Hindlimb muscle (tissue), 1 donor: ENCODE results near the gene ENGASE. TPM values are rescaled to one million over a fixed set of nuclear protein-coding genes. Genes with fewer than 3 reads are reported as not detected.

ENCODE experiments used
- polyA plus RNA-seq: library from polyadenylated mRNA; unstranded; fragments of 120-200 nt; gene quantifications from one replicate; pipeline ENCODE4 v1.2.1, GENCODE V29; 2013; ENCODE audit not compliant: insufficient read length

Gene ENGASE
- polyA plus RNA-seq, 1 donor, result 21.9 TPM

Other genes with a start within 250 kb of the ENGASE start
- gene USP36, start 234.0 kb upstream of the ENGASE start, polyA plus RNA-seq, result 30.5 TPM
- gene CEP295NL, start 171.6 kb upstream of the ENGASE start, polyA plus RNA-seq, result 0.79 TPM
- gene TIMP2, start 149.4 kb upstream of the ENGASE start, polyA plus RNA-seq, result 185 TPM
- 67.9 TPM for gene LGALS3BP, start 94.9 kb upstream of the ENGASE start, polyA plus RNA-seq
- 35.9 TPM for gene CANT1, start 65.1 kb upstream of the ENGASE start, polyA plus RNA-seq
- gene C1QTNF1, start 50.7 kb upstream of the ENGASE start, polyA plus RNA-seq, result 4.2 TPM